Upper lobe of left lung (tissue), 4 donors: ENCODE data around the gene BCAS3.

ENCODE experiments used
- CTCF ChIP-seq, 6 experiments: fragments of 450-650 bp in 4 of 6; fragments of 200-600 bp in 2 of 6; sonication (generic) in 2 of 6; IDR thresholded peaks; one replicate each; pipeline ENCODE4 v1.5.1; 2016 to 2019; ENCODE audit warnings: antibody characterized with exemption in 6 of 6
- EP300 ChIP-seq, 4 donors: sonication (generic); formaldehyde crosslinking; IDR thresholded peaks; one replicate each; pipeline ENCODE4 v1.5.1; 2017; ENCODE audit warnings: antibody characterized with exemption in 4 of 4, control low read depth in 2 of 4
- POLR2A ChIP-seq, 4 donors: fragments of 450-650 bp; IDR thresholded peaks; one replicate each; pipeline ENCODE4 v1.5.1; 2016 to 2017; ENCODE audit warnings: antibody characterized with exemption in 4 of 4, mild to moderate bottlenecking in 2 of 4
- POLR2AphosphoS5 ChIP-seq, 2 donors: sonication (generic); formaldehyde crosslinking; IDR thresholded peaks; one replicate each; pipeline ENCODE4 v1.5.1; 2017; ENCODE audit warnings: antibody characterized with exemption in 2 of 2

- TF ChIP-seq CTCF (IDR thresholded peaks at IDR 0.05), result no peak
- no peak for TF ChIP-seq POLR2A (IDR thresholded peaks at IDR 0.05)
- TF ChIP-seq EP300 (IDR thresholded peaks at IDR 0.05), result no peak
- TF ChIP-seq POLR2AphosphoS5 (IDR thresholded peaks at IDR 0.05), result no peak
Observed at GRCh38 chr17:60819447-60820130, 141.9 kb downstream of the BCAS3 start.
